HEK293 (cell line): ENCODE results near the gene CCDC117.
"Not testable (repeated sequence)": the region's sequence is repeated elsewhere in the genome, so short reads cannot be mapped to it uniquely, and the experiment has no call there.

ENCODE experiments used
- CTCF ChIA-PET: fragments of 350-600 bp; formaldehyde crosslinking; extraction: SDS; loops from one replicate; lab custom pipeline; 2021; ENCODE audit warnings: antibody characterized with exemption; lab: Yijun Ruan, JAX
- POLR2A ChIA-PET: fragments of 300-600 bp; formaldehyde crosslinking; extraction: SDS; loops from one replicate; lab custom pipeline; 2020; ENCODE audit warnings: antibody characterized with exemption, inconsistent platforms; lab: Yijun Ruan, JAX
- H3K27ac ChIP-seq: fragments of 200-500 bp; sonication (Bioruptor generic); 2 replicates; pipeline ENCODE4 v1.5.1; 2014; ENCODE audit warnings: low read depth, low read length, control low read depth, inconsistent platforms; ENCODE audit errors: extremely low read depth
- H3K36me3 ChIP-seq, 2 experiments: fragments of 200-500 bp in 1 of 2; sonication (Bioruptor generic) in 1 of 2; 1 replicate in 1 of 2; 2 replicates in 1 of 2; pipeline ENCODE4 v1.5.1; 2014 to 2017; ENCODE audit warnings: inconsistent platforms in 2 of 2, low read length in 2 of 2; ENCODE audit not compliant: control insufficient read depth in 2 of 2, insufficient read depth in 1 of 2
- H3K4me1 ChIP-seq: fragments of 200-500 bp; sonication (Bioruptor generic); 2 replicates; pipeline ENCODE4 v1.5.1; 2014; ENCODE audit warnings: mild to moderate bottlenecking, low read length, inconsistent platforms; ENCODE audit not compliant: control insufficient read depth, insufficient read depth
- H3K4me3 ChIP-seq: 2 replicates; pipeline ENCODE4 v1.5.1; 2011; ENCODE audit warnings: low read depth, mild to moderate bottlenecking, control low read depth, low read length, moderate library complexity
- H3K9me3 ChIP-seq: fragments of 200-500 bp; sonication (Bioruptor generic); 2 replicates; pipeline ENCODE4 v1.5.1; 2014; ENCODE audit warnings: low read depth, low read length, inconsistent platforms; ENCODE audit not compliant: control insufficient read depth, insufficient read depth
- PRDM1 ChIP-seq: fragments of 450-650 bp; formaldehyde crosslinking; IDR thresholded peaks from 2 replicates; pipeline ENCODE4; 2016; ENCODE audit warnings: missing biosample characterization, missing genetic modification characterization
- PRDM4 ChIP-seq: fragments of 450-650 bp; formaldehyde crosslinking; IDR thresholded peaks from 2 replicates; pipeline ENCODE4 v1.5.1; 2017; ENCODE audit warnings: missing biosample characterization, missing genetic modification characterization
- RBAK ChIP-seq: fragments of 450-650 bp; formaldehyde crosslinking; IDR thresholded peaks from 2 replicates; pipeline ENCODE4 v1.5.1; 2016; ENCODE audit warnings: missing biosample characterization, missing genetic modification characterization
- SCRT2 ChIP-seq: fragments of 450-650 bp; formaldehyde crosslinking; IDR thresholded peaks from 2 replicates; pipeline ENCODE4 v1.5.1; 2016; ENCODE audit warnings: missing biosample characterization, missing genetic modification characterization
- SP3 ChIP-seq: fragments of 450-650 bp; formaldehyde crosslinking; IDR thresholded peaks from 2 replicates; pipeline ENCODE4 v1.5.1; 2016; ENCODE audit warnings: missing biosample characterization, missing genetic modification characterization
- WT1 ChIP-seq: fragments of 450-650 bp; formaldehyde crosslinking; IDR thresholded peaks from 2 replicates; pipeline ENCODE4 v1.5.1; 2016; ENCODE audit warnings: missing biosample characterization, missing genetic modification characterization
- ZBTB1 ChIP-seq: fragments of 450-650 bp; formaldehyde crosslinking; IDR thresholded peaks from 2 replicates; pipeline ENCODE4 v1.5.1; 2016; ENCODE audit warnings: missing biosample characterization, missing genetic modification characterization
- ZEB2 ChIP-seq: fragments of 450-650 bp; formaldehyde crosslinking; IDR thresholded peaks from 2 replicates; pipeline ENCODE4 v1.5.1; 2016; ENCODE audit warnings: missing biosample characterization, missing genetic modification characterization
- ZIC2 ChIP-seq: fragments of 450-650 bp; formaldehyde crosslinking; IDR thresholded peaks from 2 replicates; pipeline ENCODE4 v1.5.1; 2016; ENCODE audit warnings: missing biosample characterization, missing genetic modification characterization
- ZNF16 ChIP-seq: fragments of 450-650 bp; formaldehyde crosslinking; IDR thresholded peaks from 2 replicates; pipeline ENCODE4 v1.5.1; 2016; ENCODE audit warnings: low read depth, missing biosample characterization, missing genetic modification characterization
- ZNF184 ChIP-seq: fragments of 450-650 bp; IDR thresholded peaks from 2 replicates; pipeline ENCODE4 v1.5.1; 2018; ENCODE audit warnings: missing biosample characterization, mild to moderate bottlenecking, missing genetic modification characterization
- ZNF488 ChIP-seq: fragments of 450-650 bp; formaldehyde crosslinking; IDR thresholded peaks from 2 replicates; pipeline ENCODE4 v1.5.1; 2016; ENCODE audit warnings: missing biosample characterization, missing genetic modification characterization
- ZNF514 ChIP-seq: fragments of 450-650 bp; formaldehyde crosslinking; IDR thresholded peaks from 2 replicates; pipeline ENCODE4 v1.5.1; 2016; ENCODE audit warnings: missing biosample characterization, missing genetic modification characterization
- ZNF701 ChIP-seq: fragments of 450-650 bp; formaldehyde crosslinking; IDR thresholded peaks from 2 replicates; pipeline ENCODE4 v1.5.1; 2016; ENCODE audit warnings: missing biosample characterization, missing genetic modification characterization
- ZSCAN30 ChIP-seq: fragments of 450-650 bp; IDR thresholded peaks from 2 replicates; pipeline ENCODE4 v1.5.1; 2018; ENCODE audit warnings: missing biosample characterization, mild to moderate bottlenecking, missing genetic modification characterization, moderate library complexity

CCDC117 gene

GRCh38 chr22:28822930-28823551 lies 50.5 kb downstream of the CCDC117 start (continued):
- no peak for TF ChIP-seq ZNF16
- no peak for TF ChIP-seq PRDM4 (tag by site-specific recombination)
- TF ChIP-seq ZNF488: no peak
- TF ChIP-seq ZNF514 (tag by site-specific recombination): no peak
- TF ChIP-seq ZIC2 (tag by site-specific recombination): peak; percentile 70
- no peak for TF ChIP-seq RBAK (tag by site-specific recombination)

- CTCF ChIA-PET, H3K4me1 ChIP-seq, H3K4me3 ChIP-seq, H3K9me3 ChIP-seq, H3K36me3 ChIP-seq, H3K27ac ChIP-seq: not testable (repeated sequence)
- TF ChIP-seq ZEB2 (tag by site-specific recombination): peak; percentile 82
- POLR2A ChIA-PET: interaction anchor here (0.6 kb wide), 1 partner anchor 12 kb away, joined by 3 read pairs; no protein-coding TSS in a partner anchor
These were observed 52.0 kb downstream of the CCDC117 start for GRCh38 chr22:28824455-28824854.

- CTCF ChIA-PET, H3K36me3 ChIP-seq, H3K4me3 ChIP-seq, H3K9me3 ChIP-seq, H3K4me1 ChIP-seq, POLR2A ChIA-PET, H3K27ac ChIP-seq: not testable (repeated sequence)
- TF ChIP-seq SCRT2 (tag by site-specific recombination) (peak; percentile 57), ZNF184 (tag by site-specific recombination) (peak; percentile 95)
These were observed 53.9 kb downstream of the CCDC117 start for GRCh38 chr22:28826430-28826829.

GRCh38 chr22:28826921-28827320 lies 54.4 kb downstream of the CCDC117 start:
- Histone ChIP-seq H3K4me1 (peaks cover 9% of the 10 kb centered on the region), H3K27ac (no peak overlapping the region), H3K9me3 (no peaks in the 10 kb centered on the region), H3K36me3 (no peaks in the 10 kb centered on the region; a peak in 1 of 3 replicates), H3K4me3 (no peak overlapping the region)
- POLR2A ChIA-PET: no interaction called here
- TF ChIP-seq ZNF701 (tag by site-specific recombination): no peak
- no peak for TF ChIP-seq WT1 (tag by site-specific recombination)
- no peak for TF ChIP-seq SP3 (tag by site-specific recombination)
- no peak for TF ChIP-seq ZSCAN30 (tag by site-specific recombination)
- no peak for TF ChIP-seq ZBTB1 (tag by site-specific recombination)
- TF ChIP-seq PRDM1 (tag by site-specific recombination): 0 out of 2 replicates have a peak, but pooled peaks have one; percentile 20
- CTCF ChIA-PET: interaction anchor here (1.2 to 6.1 kb wide), 3 partner anchors 36 to 226 kb away, joined by 3 to 131 read pairs (median 27); no protein-coding TSS in a partner anchor
